Stimulated activated CD8-positive, alpha-beta memory T cell treated with anti-CD3 and anti-CD28 coated beads, Interleukin-2, amount 100 ng/mL, for 48 hours (primary cell): Measurements from ENCODE around the gene SPTB.

Experiments used
- DNase-seq, 2 donors: peaks; one replicate each; pipeline ENCODE4 v3.0.0-alpha.2; 2020; ENCODE audit warnings: low read depth in 2 of 2

SPTB gene

GRCh38 chr14:64789696-64790095 lies 90.0 kb downstream of the SPTB start:
- no peak for DNase-seq

GRCh38 chr14:64788706-64789105 lies 91.0 kb downstream of the SPTB start:
- no peak for DNase-seq

GRCh38 chr14:64787619-64788018 lies 92.1 kb downstream of the SPTB start:
- no peak for DNase-seq

GRCh38 chr14:64786296-64787149 lies 93.2 kb downstream of the SPTB start:
- DNase-seq, result no peak

- no peak for DNase-seq
Measured at GRCh38 chr14:64784006-64784405, 95.7 kb downstream of the SPTB start.

GRCh38 chr14:64782196-64782595 lies 97.5 kb downstream of the SPTB start:
- DNase-seq, result no peak

- no peak for DNase-seq
Measured at GRCh38 chr14:64779472-64779871, 100.2 kb downstream of the SPTB start.

- DNase-seq, result no peak
Measured at GRCh38 chr14:64778104-64778754, 101.5 kb downstream of the SPTB start.

- no peak for DNase-seq
Measured at GRCh38 chr14:64777461-64777860, 102.2 kb downstream of the SPTB start.

- no peak for DNase-seq
Measured at GRCh38 chr14:64775081-64775777, 104.5 kb downstream of the SPTB start.

GRCh38 chr14:64774272-64774671 lies 105.4 kb downstream of the SPTB start:
- DNase-seq, result no peak

GRCh38 chr14:64773577-64773976 lies 106.1 kb downstream of the SPTB start:
- no peak for DNase-seq

GRCh38 chr14:64773046-64773445 lies 106.7 kb downstream of the SPTB start:
- DNase-seq, result no peak

- no peak for DNase-seq
Measured at GRCh38 chr14:64772397-64772950, 107.2 kb downstream of the SPTB start.

GRCh38 chr14:64771161-64771560 lies 108.5 kb downstream of the SPTB start:
- DNase-seq, result no peak

GRCh38 chr14:64770751-64771150 lies 109.0 kb downstream of the SPTB start:
- DNase-seq, result no peak

- no peak for DNase-seq
Measured at GRCh38 chr14:64769096-64770020, 110.3 kb downstream of the SPTB start.

- DNase-seq, result no peak
Measured at GRCh38 chr14:64768401-64769095, 111.2 kb downstream of the SPTB start.

- DNase-seq, result no peak
Measured at GRCh38 chr14:64767215-64767964, 112.3 kb downstream of the SPTB start.
